Activated T-cell treated with anti-CD3 and anti-CD28 coated beads for 4 hours (primary cell): ENCODE data around the gene ARPP21.
"Not testable (repeated sequence)": the region's sequence is repeated elsewhere in the genome, so short reads cannot be mapped to it uniquely, and the experiment has no call there.

Source experiments
- DNase-seq: peaks from one replicate; pipeline ENCODE4 v3.0.0-alpha.2; 2020

The ARPP21 gene

DNA sequence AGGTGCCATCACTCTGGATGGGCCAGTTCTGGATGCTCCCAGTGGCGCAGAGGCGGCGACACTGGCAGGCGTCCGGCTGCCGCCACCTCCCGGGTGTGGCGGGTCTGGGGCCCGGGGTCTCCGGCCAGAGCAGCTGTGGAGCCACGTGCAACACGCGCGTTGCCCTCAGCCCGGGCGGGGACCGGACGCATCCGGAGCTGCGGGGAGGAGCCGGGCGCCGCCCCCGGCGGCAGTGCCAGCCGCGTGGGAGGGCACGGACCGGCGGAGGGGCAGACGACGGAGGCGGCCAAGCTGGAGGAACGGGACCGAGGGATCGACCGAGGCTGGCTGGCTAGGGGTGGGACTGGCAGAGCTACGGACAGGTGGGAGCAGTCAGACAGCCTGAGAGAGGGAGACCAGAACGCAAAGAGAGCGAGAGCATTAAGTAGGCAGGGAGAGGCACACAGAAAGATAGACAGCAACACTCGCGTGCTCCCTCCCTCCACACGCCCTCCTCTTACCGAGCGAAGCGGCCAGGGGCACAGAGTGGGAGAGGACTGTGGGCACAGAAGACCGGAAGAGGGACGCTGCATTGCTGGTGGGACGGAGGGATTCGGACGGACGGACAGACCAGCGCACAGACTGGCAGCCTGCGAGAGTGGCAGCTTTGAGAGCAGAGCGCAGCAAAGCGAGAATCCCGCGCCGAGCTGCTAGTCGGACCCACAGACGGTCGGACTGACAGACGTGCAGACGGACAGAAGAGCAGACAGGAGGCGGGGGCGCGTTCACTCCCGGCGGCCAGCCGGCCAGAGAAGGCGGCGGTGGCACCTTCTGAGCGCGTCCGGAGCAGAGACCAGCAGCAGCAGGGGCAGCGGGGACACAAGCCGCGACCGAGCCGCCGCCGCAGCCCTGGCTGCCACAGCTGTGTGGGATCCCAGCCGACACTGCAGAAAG is at the start of gene ARPP21:
ARPP21 (plus strand) TSS at position 272 of the 933 bp plus-strand sequence. CDS start 42,227 bp downstream, outside the sequence.
- no peak for DNase-seq

DNA sequence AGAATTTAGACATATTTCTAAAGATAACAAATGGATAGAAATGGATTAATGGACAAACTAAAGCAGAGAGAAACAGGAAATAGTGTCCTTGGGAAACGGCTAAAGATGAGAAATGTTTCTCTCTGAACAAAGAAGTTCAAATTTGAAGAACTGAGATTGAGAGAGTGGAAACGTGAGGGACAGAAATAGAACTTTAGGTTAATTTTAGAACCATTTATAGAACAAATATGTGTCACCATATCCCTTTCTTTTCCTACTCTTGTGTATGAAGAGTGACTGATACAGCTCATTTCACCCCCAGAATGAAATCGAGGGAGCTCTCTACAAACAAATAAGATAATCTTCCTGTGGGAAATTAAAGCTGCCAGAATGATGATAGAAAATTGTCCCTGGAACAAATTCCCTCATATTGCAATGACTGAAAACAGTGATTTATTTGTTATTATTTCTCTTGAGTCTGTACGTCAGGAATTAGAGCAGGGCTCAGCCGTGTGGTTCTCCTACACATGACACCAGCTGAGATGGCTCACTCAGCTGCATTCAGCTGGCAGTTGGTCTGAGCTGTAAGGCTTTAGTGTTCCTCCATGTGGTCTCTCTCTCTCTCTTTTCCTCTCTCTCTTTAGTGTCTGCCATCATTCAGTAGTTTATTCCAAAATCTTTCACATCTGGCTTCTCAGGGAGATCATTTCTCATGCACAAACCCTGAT is 46.6 kb upstream of the ARPP21 start:
- DNase-seq: no peak

DNA sequence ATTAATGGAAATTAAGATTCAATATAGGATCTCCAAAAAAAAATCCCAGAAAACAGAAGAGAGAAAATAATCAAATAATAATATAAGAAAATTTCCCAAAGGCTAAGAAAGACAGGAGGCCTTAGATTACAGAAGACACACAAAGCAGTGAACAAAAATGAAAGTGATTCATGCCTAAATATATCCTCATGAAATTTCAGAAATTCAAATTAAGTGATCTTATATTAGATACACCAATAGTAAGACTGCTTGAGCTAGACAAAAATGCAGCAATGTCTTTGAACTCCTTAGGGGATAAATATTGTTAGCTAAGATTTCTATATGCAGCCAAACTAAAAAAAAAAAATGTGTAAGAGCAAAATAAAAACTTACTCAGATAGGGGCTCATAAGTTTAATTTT is 44.6 kb upstream of the ARPP21 start:
- DNase-seq: no peak

DNA sequence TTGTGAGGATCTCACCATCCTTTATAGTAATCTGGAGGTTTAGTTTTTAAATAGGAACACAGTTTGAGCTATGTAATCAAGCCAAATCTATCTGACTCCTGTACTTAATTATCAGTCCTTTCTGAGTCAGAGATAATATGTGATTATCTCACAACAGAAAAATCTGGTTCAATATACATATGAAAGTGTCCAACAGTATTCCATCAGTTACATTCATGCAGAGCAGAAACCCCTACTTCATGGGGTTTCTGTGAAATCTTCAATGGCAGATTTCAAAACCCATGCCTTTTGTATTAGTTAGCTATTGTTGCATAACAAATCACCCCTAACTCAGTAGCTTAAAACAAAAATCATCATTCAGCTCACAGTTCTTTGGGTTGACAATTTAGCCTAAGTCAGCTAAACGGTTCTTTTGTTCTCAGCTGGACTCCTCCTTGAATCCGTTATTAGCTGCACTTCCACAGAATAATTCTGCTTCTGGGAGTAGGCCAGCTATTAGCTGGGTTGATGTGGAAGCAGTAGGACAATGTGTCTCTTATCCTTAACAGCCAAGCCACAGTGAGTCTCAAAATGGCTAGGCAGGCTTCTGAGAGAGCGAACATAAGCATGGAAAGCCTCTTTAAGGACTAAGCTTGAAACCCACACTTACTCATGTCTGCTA is 42.9 kb upstream of the ARPP21 start:
- no peak for DNase-seq

DNA sequence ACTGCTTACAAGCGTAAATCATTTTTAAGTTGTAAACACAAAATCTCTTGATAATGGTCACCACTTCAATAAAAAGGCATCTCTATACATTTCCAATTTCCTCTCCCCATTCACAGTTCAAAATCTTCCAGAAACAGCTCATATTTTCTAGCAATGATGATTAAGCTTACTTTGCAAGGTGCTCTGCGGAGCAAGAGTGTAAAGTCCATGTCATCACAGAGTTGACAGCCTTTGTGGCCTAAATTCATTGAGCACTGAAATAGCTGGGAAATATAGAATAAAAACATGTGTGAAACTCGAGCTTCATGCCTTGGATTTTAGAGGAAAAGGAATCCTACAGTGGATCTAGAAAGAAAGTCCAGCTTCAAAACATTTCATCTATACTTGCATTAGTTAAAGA is 41.8 kb upstream of the ARPP21 start:
- DNase-seq: no peak

DNA sequence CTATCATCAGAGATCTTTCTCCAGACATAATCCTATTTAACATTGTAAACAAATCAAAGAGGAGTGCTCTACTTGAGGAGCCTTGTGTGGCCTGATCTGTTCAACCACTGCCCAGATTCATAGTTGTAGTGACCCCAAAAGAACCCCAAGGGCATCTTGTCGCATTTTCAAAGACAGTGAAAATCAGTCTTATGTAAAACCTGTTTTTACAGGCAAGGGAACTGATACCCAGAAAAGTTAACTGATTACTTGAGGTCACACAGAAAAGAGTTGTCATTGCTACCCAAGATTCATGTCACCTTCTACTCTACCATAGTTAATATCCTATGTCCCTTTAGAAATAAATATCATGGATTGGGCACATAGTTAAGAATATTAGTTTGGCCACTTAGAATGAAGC is 40.5 kb upstream of the ARPP21 start:
- no peak for DNase-seq

DNA sequence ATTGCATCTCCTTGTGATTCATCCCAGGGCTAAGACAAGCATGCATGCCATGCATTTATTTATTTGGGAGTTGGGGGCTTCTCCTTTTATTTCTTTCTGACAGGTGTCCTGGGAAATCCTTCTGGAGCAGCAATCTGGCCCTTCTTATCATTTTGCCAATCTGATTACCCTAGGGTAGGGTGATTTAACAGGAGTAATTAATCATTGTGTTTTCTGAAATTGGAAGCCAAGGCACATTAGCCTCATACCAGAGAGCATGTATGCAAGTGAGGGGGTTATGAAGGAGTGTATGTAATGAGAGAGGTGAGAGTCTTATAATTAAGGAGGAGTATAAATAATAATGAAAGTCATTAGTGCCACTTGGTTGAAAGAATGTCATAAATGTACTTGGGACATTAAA is 37.4 kb upstream of the ARPP21 start:
- no peak for DNase-seq

DNA sequence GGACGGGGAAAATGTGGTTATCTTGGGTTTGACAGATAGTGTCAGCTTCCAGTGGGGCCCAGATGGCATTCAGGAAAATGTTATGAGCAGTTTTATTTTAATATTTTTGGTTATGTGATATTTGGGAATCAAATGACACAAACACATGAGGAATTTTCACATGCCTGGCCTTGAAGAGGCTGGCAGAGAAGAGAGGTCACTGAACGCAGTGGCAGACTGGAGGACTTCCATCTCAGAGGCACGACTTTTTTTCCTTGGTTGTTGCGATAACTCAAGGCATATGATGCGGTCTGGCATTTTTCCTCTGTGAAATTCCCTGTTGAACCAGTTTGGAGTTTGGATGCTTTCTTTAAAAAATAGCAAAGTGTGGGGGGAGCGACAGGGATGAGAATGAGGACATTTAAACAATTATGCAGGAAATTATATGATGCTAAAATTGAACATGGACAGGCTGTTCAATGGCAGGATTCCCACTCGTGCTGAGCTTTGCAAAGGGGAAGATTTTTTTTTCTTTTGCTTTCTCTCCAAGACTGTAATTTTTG is 36.9 kb upstream of the ARPP21 start:
- DNase-seq: no peak

DNA sequence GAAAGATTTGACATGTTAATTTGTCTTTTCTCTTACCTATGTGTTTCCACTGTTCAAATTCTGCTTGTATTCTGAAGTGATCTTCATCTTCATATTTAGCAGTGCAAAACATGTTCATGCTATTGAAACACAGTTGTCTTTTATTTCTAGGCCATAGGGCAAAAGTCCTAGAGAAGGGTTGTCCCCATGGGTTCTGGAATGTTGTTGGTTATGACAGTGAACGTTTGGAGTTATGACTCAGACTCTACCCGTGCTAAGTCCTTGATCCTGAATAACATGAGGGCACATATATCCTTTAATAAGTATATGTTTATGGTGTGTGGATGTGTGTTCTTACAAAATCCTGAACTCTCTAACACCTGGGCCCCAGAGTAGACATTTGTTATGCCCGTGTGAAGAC is 23.0 kb upstream of the ARPP21 start:
- no peak for DNase-seq

DNA sequence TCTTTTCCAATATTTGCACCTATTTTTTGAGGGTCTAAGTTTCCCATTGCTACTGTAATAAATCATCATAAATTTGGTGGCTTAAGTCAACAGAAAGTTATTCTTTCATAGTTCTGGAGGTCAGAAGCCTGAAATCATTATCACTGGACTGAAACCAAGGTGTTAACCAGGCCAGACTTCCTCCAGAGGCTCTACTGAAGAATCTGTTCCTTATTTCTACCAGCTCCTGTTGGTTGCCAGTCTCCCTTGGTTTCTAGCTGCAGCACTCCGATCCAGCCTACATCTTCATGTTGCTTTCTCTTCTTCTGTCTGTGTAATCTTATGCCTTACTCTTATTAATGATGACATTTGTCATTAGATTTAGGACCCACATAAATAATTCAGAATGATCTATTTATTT is 22.0 kb upstream of the ARPP21 start:
- no peak for DNase-seq

DNA sequence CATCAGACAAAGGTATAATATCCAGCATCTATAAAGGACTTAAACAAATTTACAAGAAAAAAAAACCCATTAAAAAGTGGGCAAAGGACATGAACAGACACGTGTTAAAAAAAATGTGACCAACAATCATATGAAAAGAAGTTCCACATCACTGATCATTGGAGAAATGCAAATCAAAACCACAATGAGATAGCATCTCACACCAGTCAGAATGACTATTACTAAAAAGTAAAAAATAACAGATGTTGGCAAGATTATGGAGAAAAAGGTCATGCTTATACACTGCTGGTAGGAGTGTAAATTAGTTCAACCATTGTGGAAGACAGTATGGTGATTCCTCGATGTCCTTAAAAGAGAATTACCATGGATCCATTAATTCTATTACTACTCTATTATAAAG is 19.1 kb upstream of the ARPP21 start:
- DNase-seq: not testable (repeated sequence)

DNA sequence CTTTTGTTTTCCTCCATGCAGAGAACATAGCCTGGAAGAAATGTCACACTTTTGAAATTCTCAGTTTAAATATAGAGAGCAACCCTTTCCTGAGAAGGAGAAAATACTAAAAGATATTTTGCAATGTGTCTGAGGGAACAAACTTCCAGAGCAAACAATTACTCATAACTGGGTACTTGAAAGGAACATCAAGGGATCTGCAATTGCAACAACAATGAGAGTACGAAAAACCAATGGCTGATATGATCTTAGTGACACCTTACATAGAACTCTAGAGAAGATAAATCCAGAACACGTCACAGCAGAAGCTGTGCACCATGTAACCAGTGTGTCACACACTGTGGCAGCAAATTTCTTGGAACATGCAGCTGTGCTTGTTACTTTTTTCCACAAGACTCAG is 14.6 kb upstream of the ARPP21 start:
- DNase-seq: no peak

DNA sequence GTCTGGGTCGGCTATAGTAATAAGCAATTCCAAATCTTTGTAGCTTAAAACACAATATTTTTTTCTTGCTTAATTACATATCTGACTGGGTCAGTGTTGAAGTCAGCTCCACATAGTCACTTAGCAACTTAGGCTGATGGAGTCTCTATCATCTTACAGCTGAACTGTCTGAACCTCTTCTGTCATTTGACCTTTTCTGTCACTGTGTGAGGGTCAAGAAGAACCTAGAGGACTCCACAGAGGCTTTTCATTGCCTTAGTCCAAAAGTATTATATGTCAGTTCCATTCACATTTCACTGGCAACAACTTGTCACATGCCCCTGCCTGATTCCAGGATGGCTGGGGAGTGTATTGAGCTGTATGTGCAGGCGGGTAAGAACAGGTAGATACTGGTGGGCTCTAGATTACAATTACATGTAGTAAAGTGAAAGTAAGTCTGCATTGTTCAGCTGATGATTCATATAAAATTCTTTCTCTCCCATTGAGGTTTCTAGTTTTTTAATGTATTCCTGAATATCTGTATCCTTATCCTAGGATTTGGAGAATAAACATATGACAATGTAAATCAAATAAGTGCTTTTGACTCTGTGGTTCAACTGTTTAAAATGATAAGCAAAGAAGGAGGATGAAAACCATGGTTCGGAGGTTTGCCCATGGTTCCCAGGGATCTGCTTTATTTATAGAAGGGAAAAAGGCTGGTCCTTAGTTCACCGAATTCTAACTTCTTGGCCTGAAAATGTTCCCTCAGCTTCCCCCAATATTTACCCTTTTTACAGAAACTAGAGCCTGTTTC is 5.8 kb upstream of the ARPP21 start:
- DNase-seq: no peak

DNA sequence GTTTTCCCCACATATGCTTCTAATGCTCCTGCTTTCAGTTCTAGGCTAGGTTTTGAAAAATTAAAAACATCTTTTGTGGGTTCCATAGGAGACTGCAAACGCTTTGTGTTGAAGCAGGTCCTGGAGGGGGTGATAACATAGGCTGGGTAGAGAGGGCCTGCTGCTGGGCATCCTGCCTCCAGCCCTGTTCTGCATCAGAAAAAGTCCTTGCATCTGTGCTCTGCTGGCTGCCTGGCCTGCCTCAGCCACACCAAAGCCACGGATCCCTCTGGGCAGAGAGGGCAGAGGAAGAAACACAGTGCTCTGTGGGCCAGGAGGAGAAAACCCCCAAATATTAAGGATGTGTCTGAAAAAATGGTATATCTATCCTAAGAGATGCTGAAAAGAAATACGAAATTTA is 3.9 kb upstream of the ARPP21 start:
- DNase-seq: no peak

DNA sequence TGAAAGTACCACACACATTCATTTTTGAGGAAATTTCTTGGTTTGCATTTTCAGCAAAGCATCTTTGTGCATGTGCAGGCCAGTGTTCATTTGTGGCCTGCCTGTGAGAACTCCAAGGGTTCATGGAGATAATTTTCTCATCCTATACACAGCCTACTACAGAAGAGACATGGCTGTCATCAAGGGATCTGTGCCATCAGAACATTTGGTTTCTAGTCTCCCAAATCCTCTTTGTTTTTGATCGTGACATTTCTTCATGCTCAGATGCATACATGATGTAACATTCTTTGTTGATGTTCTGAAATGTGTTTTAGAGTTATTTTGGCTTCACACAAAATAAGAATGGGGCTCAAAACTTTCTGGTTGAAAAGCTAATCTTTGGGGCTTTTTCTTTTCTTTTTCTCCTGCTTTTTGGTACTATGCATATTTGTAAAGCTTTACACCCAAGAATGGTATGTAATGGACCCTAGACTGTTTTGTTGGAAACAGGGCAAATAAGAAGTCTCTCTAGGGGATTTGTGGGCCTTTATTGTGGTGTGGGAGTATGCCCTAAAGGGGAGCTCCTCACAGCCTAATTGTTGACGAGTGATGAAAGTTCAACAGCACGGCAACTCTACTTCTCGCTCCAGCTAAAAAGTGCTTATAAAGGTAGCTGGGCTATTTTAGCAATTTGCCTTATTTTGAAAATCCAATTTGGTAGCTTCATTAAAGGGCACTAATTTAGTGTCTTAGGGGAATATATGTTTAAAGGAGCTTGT is 3.2 kb upstream of the ARPP21 start:
- no peak for DNase-seq

DNA sequence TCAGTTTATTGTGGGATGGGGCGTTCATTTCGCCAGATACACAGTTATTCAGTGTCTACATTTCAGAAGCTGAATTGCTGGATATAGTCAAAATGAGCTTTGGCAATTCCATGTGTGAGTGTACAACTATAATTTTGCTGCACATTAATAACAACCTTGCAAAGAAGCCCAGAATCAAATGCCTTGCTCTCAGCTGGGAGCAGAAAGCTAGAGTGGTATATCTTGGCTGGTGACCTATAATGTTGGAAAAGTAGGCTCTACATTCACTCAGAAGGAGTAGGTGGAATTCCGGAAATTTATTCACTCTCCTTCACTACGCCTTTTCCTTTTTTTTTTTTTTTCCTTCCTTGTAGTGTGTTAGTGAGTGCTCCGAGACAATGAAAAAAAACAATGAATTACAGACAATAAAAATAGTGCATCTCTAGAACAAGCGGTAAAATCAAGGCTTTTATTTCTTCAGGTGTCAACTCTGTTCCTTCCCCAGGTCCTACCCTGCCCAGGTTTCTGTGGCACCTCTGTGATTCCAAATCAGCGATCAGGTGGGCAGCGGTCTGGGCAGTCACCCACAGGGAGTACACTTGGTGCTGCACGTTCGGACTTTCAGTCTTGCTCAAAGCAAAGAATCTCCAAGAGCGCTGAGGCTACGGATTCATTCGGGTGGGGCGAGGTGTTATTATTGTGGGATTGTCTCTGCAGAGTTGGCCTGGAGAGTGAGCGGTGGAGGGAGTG is 910 bp upstream of the ARPP21 start:
- DNase-seq: no peak

DNA sequence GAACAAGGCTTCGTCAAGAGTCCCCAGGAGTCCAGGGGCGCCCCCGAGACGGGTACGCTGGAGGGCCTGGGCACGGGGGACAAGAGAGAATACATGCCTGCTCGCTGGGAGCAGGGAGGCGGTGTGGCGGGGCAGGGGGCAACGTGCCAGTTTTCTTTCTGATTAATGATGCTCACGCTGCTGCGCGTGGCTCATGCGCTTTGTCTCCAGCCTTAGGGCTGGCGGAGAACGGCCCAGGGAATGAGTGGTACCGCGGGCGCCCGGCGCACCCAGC is 408 bp upstream of the ARPP21 start:
- no peak for DNase-seq

DNA sequence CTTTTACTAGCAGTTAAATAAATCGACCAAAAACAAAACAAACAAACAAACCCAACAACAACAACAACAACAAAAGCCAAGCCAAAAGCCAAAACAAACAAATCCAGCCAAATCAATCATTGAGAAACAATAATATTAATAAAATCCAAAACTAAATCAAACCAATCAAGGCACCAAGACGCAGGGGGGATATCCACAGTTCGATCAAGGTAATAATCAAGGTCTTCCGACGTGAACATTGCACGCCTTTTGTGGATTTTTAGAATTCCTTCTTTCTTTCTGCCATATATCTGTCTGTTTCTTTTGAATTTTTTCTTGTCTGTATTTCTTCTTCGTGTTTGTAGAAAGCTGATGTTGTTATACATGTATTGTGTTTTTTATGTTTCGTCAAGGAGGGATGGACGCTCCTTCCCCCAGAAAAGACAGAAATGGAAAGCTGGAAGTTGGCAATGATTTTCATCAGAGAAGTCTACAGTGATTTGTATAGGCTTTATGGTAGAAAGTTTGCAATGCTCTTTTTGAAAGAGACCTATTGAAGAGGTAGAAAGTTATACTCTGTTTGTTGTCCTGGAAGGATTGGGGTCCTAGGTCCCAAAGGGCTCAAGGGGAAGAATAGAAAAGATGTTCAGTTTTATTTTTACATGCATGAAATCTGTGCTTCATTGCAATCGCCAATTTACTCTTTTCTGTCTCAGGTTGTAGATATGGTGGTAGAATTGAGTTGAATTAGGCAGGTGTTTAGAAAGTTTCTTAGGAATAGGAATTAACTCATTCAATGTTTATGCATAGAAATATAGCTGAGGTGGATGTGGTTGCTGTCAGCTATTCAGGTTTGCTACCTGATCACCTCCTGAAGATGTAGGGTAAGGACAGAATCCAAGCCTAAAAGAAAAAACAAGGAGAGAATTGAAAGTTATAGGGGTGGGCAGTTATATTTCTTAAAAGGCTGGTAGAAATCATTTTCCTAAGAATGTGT is 1.2 kb downstream of the ARPP21 start:
- DNase-seq: no peak

DNA sequence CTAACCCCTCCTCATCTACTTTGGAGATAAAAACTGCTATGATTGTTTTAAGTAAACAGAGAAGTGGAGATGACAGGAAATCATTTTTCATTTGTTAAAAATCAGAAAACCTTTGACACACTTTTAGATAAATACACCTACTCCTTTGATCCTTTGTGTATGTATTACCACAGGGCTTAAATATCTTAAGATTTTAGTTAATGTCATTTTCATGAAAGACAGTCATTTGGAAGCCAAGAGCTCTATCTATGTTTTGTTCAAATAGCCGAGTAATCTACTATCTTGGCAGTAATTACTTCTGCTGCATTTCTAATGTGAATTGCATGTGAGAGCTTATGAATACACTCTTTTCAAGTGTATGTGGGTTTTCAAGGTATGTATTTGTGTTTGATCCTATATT is 2.0 kb downstream of the ARPP21 start:
- DNase-seq: no peak

DNA sequence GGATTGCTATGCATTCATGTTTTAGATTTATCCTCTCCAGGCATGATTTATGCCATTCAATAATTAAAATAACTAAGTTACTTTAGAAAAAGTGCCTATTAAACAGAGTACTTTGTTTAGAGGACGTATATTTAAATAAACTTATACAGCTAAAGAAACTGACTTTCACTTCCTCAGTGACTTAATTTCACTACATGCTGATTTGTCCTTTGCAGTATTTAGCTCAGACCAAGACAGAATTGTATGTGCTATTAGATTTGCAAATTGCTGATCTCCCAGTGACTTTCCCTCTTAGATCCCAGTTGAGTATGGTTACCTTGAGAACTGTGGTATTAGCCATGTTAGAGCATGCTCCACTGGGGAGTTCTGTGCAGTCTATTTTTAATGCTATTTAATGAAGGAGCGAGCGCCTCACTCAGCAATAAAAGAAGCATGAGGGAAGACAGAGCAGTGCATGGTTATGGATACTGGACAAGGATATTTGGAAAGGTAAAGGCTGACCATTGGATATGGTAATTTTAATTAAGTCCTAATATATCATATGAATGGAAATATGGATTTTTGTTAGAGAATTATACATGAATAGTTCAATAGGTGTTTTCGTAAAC is 2.7 kb downstream of the ARPP21 start:
- DNase-seq: no peak
